Measurements from ENCODE around the gene KIFC1. TPM values are rescaled to one million over a fixed set of nuclear protein-coding genes. Genes with fewer than 3 reads are reported as not detected.

Gene KIFC1
- total and polyA plus RNA-seq, 9 of the 15 experiments (the other 6 are each of a cell fraction or from before 2014, with no cell fraction given) = 1.3 to 95.2 (median 76.9) TPM

GRCh38 chr6:33411632-33412005 lies 20.0 kb downstream of the KIFC1 start:
- H3K79me2 ChIP-seq (ENCODE audit: control insufficient read depth, insufficient read depth, low read length) = peaks cover 41% of the 10 kb centered on the region
- no peaks in the 10 kb centered on the region for H3K9me3 ChIP-seq (replicated peaks; ENCODE audit: control insufficient read depth, insufficient read depth, low read depth, low read length)
- peaks cover 73% of the 10 kb centered on the region for H3K36me3 ChIP-seq (ENCODE audit: control insufficient read depth, insufficient read depth, low read length)
- H3K4me3 ChIP-seq = peak overlapping the region; percentile 95
- ChIA-PET POLR2A (interaction anchor here (1.2 to 1.6 kb wide), 2 partner anchors 13 to 15 kb away, joined by 3 to 4 read pairs; no protein-coding TSS in a partner anchor), CTCF (ENCODE audit: low intra/inter-chr PET ratio) (interaction anchor here (0.8 kb wide), 1 partner anchor 21 kb away, joined by 3 read pairs; no protein-coding TSS in a partner anchor)
- no peak for DNase-seq (ENCODE audit: extremely low read depth in 1 of 4, low spot score in 3 of 4)
- ATAC-seq = no peak
- H3K27ac ChIP-seq (ENCODE audit: extremely low read depth, low read depth, low read length) = peak overlapping the region; percentile 84
- intact Hi-C loops (cut with micrococcal nuclease) = loop anchor here (2.0 to 5.0 kb wide), 3 partner anchors 114 to 211 kb away; partner anchors contain the start of genes B3GALT4, RGL2, RXRB and SLC39A7
- H3K9me1 ChIP-seq (ENCODE audit: control insufficient read depth, insufficient read depth, low read length) = no peaks in the 10 kb centered on the region
- H3K4me1 ChIP-seq (replicated peaks in 1 of 2; ENCODE audit: control insufficient read depth in 2 of 2, insufficient read depth in 2 of 2, low read length in 2 of 2) = peaks cover 23 to 32% of the 10 kb centered on the region in 2 experiments; a peak in 4 of 5 replicates
- WGBS (ENCODE audit: insufficient coverage, low coverage, missing lambda C conversion rate) = 31% methylated on average over 6 of the region's 6 CpGs
- no TSS peak for BruUV-seq (replicated peaks)
- FAIRE-seq = no peak
- H2AFZ ChIP-seq (ENCODE audit: low read depth, low read length) = no peak overlapping the region
- peak overlapping the region; percentile 92 for H3K4me2 ChIP-seq (ENCODE audit: insufficient read depth, low read length)
- H3K27me3 ChIP-seq (ENCODE audit: control insufficient read depth in 2 of 2, insufficient read depth in 2 of 2, low read length in 2 of 2) = no peaks in the 10 kb centered on the region
- H4K20me1 ChIP-seq (replicated peaks; ENCODE audit: control insufficient read depth, insufficient read depth, low read length) = peaks cover 2% of the 10 kb centered on the region
- in situ Hi-C loops (cut with MboI) = no loop called here
- peak overlapping the region; percentile 75 to 89 for H3K9ac ChIP-seq (ENCODE audit: insufficient read depth in 1 of 2, low read depth in 2 of 2, low read length in 2 of 2)
- TF ChIP-seq NFE2L1 (tag; IDR thresholded peaks at IDR 0.05; ENCODE audit: borderline replicate concordance, low read depth) (no peak), HMBOX1 (IDR thresholded peaks at IDR 0.05) (peak; percentile 25; the same call in 1 of the 2 replicates)
